ENCODE measurements around the gene FOXK2. TPM values are rescaled to one million over a fixed set of nuclear protein-coding genes. Genes with fewer than 3 reads are reported as not detected.

FOXK2 gene
- total and polyA plus RNA-seq, 2 of the 8 experiments (the other 6 are each of a cell fraction or from before 2014, with no cell fraction given) = 34.7 to 64.9 TPM

DNA sequence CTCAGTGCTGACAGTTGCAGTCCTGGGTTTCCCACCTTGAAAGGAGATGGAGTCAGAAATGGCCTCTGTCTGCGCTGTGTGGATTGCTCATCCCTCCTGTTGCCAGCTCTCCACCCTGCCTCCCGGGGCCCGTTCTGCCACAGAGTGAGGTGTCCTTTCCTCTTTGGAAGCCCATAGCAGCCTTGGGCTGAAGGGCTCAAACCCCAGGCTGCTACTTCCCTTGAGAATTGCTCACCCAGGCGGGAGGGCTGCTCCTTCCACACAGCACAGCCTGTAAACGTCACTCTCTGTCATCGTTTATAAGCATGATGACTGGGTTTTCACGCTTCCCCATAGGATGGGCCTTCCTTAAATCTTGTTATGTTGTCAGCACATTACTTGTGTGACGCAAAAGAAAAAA, 62.7 kb downstream of the FOXK2 start (continued):
- TF ChIP-seq BRCA1 (IDR thresholded peaks at IDR 0.05; ENCODE audit: low read depth, low read length) (no peak), SP2 (IDR thresholded peaks at IDR 0.05; ENCODE audit: low read length) (no peak), SUZ12 (IDR thresholded peaks at IDR 0.05; ENCODE audit: low read length) (no peak), POLR2A (IDR thresholded peaks at IDR 0.05; ENCODE audit: control extremely low read depth in 1 of 2, low read depth in 2 of 2, low read length in 2 of 2) (no peak), EP300 (IDR thresholded peaks at IDR 0.05; ENCODE audit: borderline replicate concordance in 1 of 2, low read depth in 2 of 2, low read length in 2 of 2) (no peak)
